Smooth muscle cell (in vitro differentiated cells): Measurements from ENCODE around the gene PSME4. TPM values are rescaled to one million over a fixed set of nuclear protein-coding genes. Genes with fewer than 3 reads are reported as not detected.
"Not testable (repeated sequence)": the region's sequence is repeated elsewhere in the genome, so short reads cannot be mapped to it uniquely, and the experiment has no call there.

ENCODE experiments used
- DNase-seq: peaks from one replicate; lab custom pipeline; 2025; ENCODE audit not compliant: unreplicated experiment; lab: John Stamatoyannopoulos, UW
- H2AFZ ChIP-seq: fragments of 200-600 bp; sonication (generic); 2 replicates; pipeline ENCODE4 v1.6.0; 2016; ENCODE audit warnings: antibody characterized with exemption, low read depth, mild to moderate bottlenecking
- H3F3A ChIP-seq: fragments of 200-600 bp; sonication (generic); 2 replicates; pipeline ENCODE4 v1.6.0; 2017; ENCODE audit warnings: antibody characterized with exemption, low read depth
- H3K27ac ChIP-seq: fragments of 200-600 bp; sonication (generic); 2 replicates; pipeline ENCODE4 v1.5.1; 2016; ENCODE audit warnings: low read depth, mild to moderate bottlenecking
- H3K27me3 ChIP-seq: fragments of 200-600 bp; sonication (generic); 2 replicates; pipeline ENCODE4 v1.6.1; 2016; ENCODE audit warnings: low read depth, mild to moderate bottlenecking
- H3K36me3 ChIP-seq: fragments of 200-600 bp; sonication (generic); 2 replicates; pipeline ENCODE4 v1.5.1; 2016; ENCODE audit warnings: low read depth
- H3K4me1 ChIP-seq: fragments of 200-600 bp; sonication (generic); 2 replicates; pipeline ENCODE4 v1.5.1; 2016; ENCODE audit warnings: low read depth
- H3K4me2 ChIP-seq: fragments of 200-600 bp; sonication (generic); 2 replicates; pipeline ENCODE4 v1.6.0; 2016; ENCODE audit warnings: mild to moderate bottlenecking
- H3K4me3 ChIP-seq: fragments of 200-600 bp; sonication (generic); 2 replicates; pipeline ENCODE4 v1.5.1; 2016; ENCODE audit warnings: mild to moderate bottlenecking
- H3K79me2 ChIP-seq: fragments of 200-600 bp; sonication (generic); 2 replicates; pipeline ENCODE4 v1.6.0; 2016; ENCODE audit warnings: low read depth, mild to moderate bottlenecking
- H3K9ac ChIP-seq: fragments of 200-600 bp; sonication (generic); 2 replicates; pipeline ENCODE4 v1.6.0; 2016; ENCODE audit warnings: low read depth
- H3K9me3 ChIP-seq: fragments of 200-600 bp; sonication (generic); replicated peaks from 2 replicates; pipeline ENCODE4 v1.5.1; 2016; ENCODE audit warnings: low read depth
- H4K20me1 ChIP-seq: fragments of 200-600 bp; sonication (generic); 2 replicates; pipeline ENCODE4 v1.6.0; 2016; ENCODE audit warnings: low read depth
- CTCF ChIP-seq: fragments of 200-600 bp; sonication (generic); IDR thresholded peaks from 2 replicates; pipeline ENCODE4 v1.5.1; 2017; ENCODE audit warnings: borderline replicate concordance, mild to moderate bottlenecking, antibody characterized with exemption; ENCODE audit not compliant: insufficient read depth, poor library complexity, severe bottlenecking
- WGBS: methylation state at CpG from one replicate; pipeline ENCODE4 v1.1.7; 2016; ENCODE audit warnings: low lambda C conversion rate; 5-methylcytosine and 5-hydroxymethylcytosine counted together
- polyA plus RNA-seq: library from polyadenylated mRNA; unstranded; fragments of >200 nt; fragmentation: Nextera tagmentation; extraction: Ambion mirVana; gene quantifications from 2 replicates; pipeline ENCODE4 v1.2.1, GENCODE V29; 2016
- total RNA-seq: library from RNA; depleted of rRNA; stranded (reverse); fragments of >200 nt; gene quantifications from 2 replicates; pipeline ENCODE4 v1.2.3, GENCODE V29; 2014

Gene PSME4
- total and polyA plus RNA-seq, 2 experiments from 2014 or later: 11.3 to 65.2 TPM

GRCh38 chr2:53941749-53942148, 29.0 kb downstream of the PSME4 start:
- H3K9me3 ChIP-seq: no peaks in the 10 kb centered on the region
- no peak overlapping the region for H3K4me2 ChIP-seq
- no peaks in the 10 kb centered on the region for H3K4me1 ChIP-seq
- H2AFZ ChIP-seq: no peak overlapping the region
- H3F3A ChIP-seq: no peaks in the 10 kb centered on the region
- H3K9ac ChIP-seq: no peak overlapping the region
- H4K20me1 ChIP-seq: peaks cover 44% of the 10 kb centered on the region
- DNase-seq: no peak
- TF ChIP-seq CTCF: no peak
- WGBS: 97% methylated on average over 5 of the region's 5 CpGs
- H3K79me2 ChIP-seq: peaks cover 50% of the 10 kb centered on the region
- no peaks in the 10 kb centered on the region for H3K27me3 ChIP-seq
- H3K27ac ChIP-seq: no peak overlapping the region
- H3K4me3 ChIP-seq: no peak overlapping the region
- peaks cover 22% of the 10 kb centered on the region for H3K36me3 ChIP-seq

- Histone ChIP-seq H3K27me3 (no peaks in the 10 kb centered on the region), H3K79me2 (peaks cover 36% of the 10 kb centered on the region), H3K4me3 (no peak overlapping the region), H3K9ac (no peak overlapping the region), H2AFZ (no peak overlapping the region), H3K4me2 (no peak overlapping the region), H3F3A (no peaks in the 10 kb centered on the region), H3K36me3 (peaks cover 28% of the 10 kb centered on the region), H3K4me1 (no peaks in the 10 kb centered on the region), H4K20me1 (peaks cover 29% of the 10 kb centered on the region), H3K9me3 (no peaks in the 10 kb centered on the region), H3K27ac (no peak overlapping the region)
- DNase-seq: no peak
- WGBS: 99% methylated on average over 4 of the region's 4 CpGs
- no peak for TF ChIP-seq CTCF
Observed at GRCh38 chr2:53939656-53940055, 31.1 kb downstream of the PSME4 start.

- Histone ChIP-seq H4K20me1 (peaks cover 26% of the 10 kb centered on the region), H3K79me2 (peaks cover 32% of the 10 kb centered on the region), H3K27ac (no peak overlapping the region), H3K4me1 (no peaks in the 10 kb centered on the region), H2AFZ (no peak overlapping the region), H3K27me3 (no peaks in the 10 kb centered on the region), H3K9ac (no peak overlapping the region), H3K36me3 (peaks cover 34% of the 10 kb centered on the region), H3F3A (no peaks in the 10 kb centered on the region), H3K9me3 (no peaks in the 10 kb centered on the region), H3K4me2 (no peak overlapping the region), H3K4me3 (no peak overlapping the region)
- no peak for TF ChIP-seq CTCF
- no peak for DNase-seq
- 97% methylated on average over 3 of the region's 3 CpGs for WGBS
Observed at GRCh38 chr2:53938904-53939303, 31.9 kb downstream of the PSME4 start.

GRCh38 chr2:53933329-53933728, 37.5 kb downstream of the PSME4 start:
- WGBS: 95% methylated on average over 8 of the region's 8 CpGs
- peaks cover 47% of the 10 kb centered on the region for H3K36me3 ChIP-seq

GRCh38 chr2:53926321-53926720, 44.5 kb downstream of the PSME4 start:
- DNase-seq, H3K4me3 ChIP-seq, H2AFZ ChIP-seq, H3K9ac ChIP-seq, H3F3A ChIP-seq, H3K4me1 ChIP-seq, H4K20me1 ChIP-seq, H3K4me2 ChIP-seq, H3K27me3 ChIP-seq, H3K9me3 ChIP-seq, H3K79me2 ChIP-seq, H3K27ac ChIP-seq: not testable (repeated sequence)
- 95% methylated on average over 8 of the region's 8 CpGs for WGBS
- peaks cover 54% of the 10 kb centered on the region for H3K36me3 ChIP-seq

More at GRCh38 chr2:53933329-53933728, 37.5 kb downstream of the PSME4 start:
- Histone ChIP-seq H3K9me3 (no peaks in the 10 kb centered on the region), H4K20me1 (no peaks in the 10 kb centered on the region), H3K27me3 (no peaks in the 10 kb centered on the region), H3F3A (no peaks in the 10 kb centered on the region), H3K4me2 (no peak overlapping the region), H3K79me2 (no peaks in the 10 kb centered on the region), H3K4me1 (no peaks in the 10 kb centered on the region), H3K9ac (no peak overlapping the region), H2AFZ (no peak overlapping the region), H3K27ac (no peak overlapping the region), H3K4me3 (no peak overlapping the region)
- TF ChIP-seq CTCF: no peak
- DNase-seq: no peak
